ENCODE data around the gene GALNT7.
"Not testable (repeated sequence)": the region's sequence is repeated elsewhere in the genome, so short reads cannot be mapped to it uniquely, and the experiment has no call there.

GALNT7 gene

GRCh38 chr4:173200103-173200884 is 31.7 kb downstream of the GALNT7 start:
- no peak for DNase-seq

- no peak for DNase-seq
Measured at GRCh38 chr4:173202395-173202794, 33.8 kb downstream of the GALNT7 start.

- DNase-seq = no peak
Measured at GRCh38 chr4:173205656-173206055, 37.0 kb downstream of the GALNT7 start.

GRCh38 chr4:173208420-173208819 is 39.8 kb downstream of the GALNT7 start:
- no peak for DNase-seq

- DNase-seq = no peak
Measured at GRCh38 chr4:173211222-173211621, 42.6 kb downstream of the GALNT7 start.

- no peak for DNase-seq
Measured at GRCh38 chr4:173211838-173212237, 43.2 kb downstream of the GALNT7 start.

- DNase-seq = no peak
Measured at GRCh38 chr4:173212379-173212778, 43.8 kb downstream of the GALNT7 start.

- no peak for DNase-seq
Measured at GRCh38 chr4:173213296-173213695, 44.7 kb downstream of the GALNT7 start.

- DNase-seq = no peak
Measured at GRCh38 chr4:173214231-173214630, 45.6 kb downstream of the GALNT7 start.

- DNase-seq = no peak
Measured at GRCh38 chr4:173214661-173215060, 46.0 kb downstream of the GALNT7 start.

GRCh38 chr4:173217075-173217474 is 48.5 kb downstream of the GALNT7 start:
- DNase-seq = no peak

- no peak for DNase-seq
Measured at GRCh38 chr4:173217727-173218126, 49.1 kb downstream of the GALNT7 start.

- no peak for DNase-seq
Measured at GRCh38 chr4:173218411-173219125, 50.0 kb downstream of the GALNT7 start.

- not testable (repeated sequence) for DNase-seq
Measured at GRCh38 chr4:173219126-173219437, 50.5 kb downstream of the GALNT7 start.

GRCh38 chr4:173223743-173224142 is 55.1 kb downstream of the GALNT7 start:
- DNase-seq = no peak

- no peak for DNase-seq
Measured at GRCh38 chr4:173226401-173226888, 57.8 kb downstream of the GALNT7 start.

- no peak for DNase-seq
Measured at GRCh38 chr4:173227756-173228155, 59.1 kb downstream of the GALNT7 start.

- no peak for DNase-seq
Measured at GRCh38 chr4:173230062-173230461, 61.5 kb downstream of the GALNT7 start.

- DNase-seq = no peak
Measured at GRCh38 chr4:173231916-173232315, 63.3 kb downstream of the GALNT7 start.

- DNase-seq = no peak
Measured at GRCh38 chr4:173233857-173234256, 65.2 kb downstream of the GALNT7 start.

GRCh38 chr4:173235050-173235449 is 66.4 kb downstream of the GALNT7 start:
- no peak for DNase-seq

- DNase-seq = no peak
Measured at GRCh38 chr4:173236301-173236700, 67.7 kb downstream of the GALNT7 start.

- DNase-seq = no peak
Measured at GRCh38 chr4:173237152-173237551, 68.5 kb downstream of the GALNT7 start.

- no peak for DNase-seq
Measured at GRCh38 chr4:173237762-173238161, 69.2 kb downstream of the GALNT7 start.
